CD4-positive, alpha-beta T cell treated with Interleukin-17A for 4 hours (primary cell): ENCODE measurements around the gene CEP250.
A peak's percentile ranks its signal among the peaks of the same experiment; 100 is the strongest.
"Not testable (repeated sequence)": the region's sequence is repeated elsewhere in the genome, so short reads cannot be mapped to it uniquely, and the experiment has no call there.

Source experiments
- DNase-seq: peaks from one replicate; pipeline ENCODE4 v3.0.0-alpha.2; 2020; ENCODE audit warnings: mixed read lengths

The CEP250 gene

DNA sequence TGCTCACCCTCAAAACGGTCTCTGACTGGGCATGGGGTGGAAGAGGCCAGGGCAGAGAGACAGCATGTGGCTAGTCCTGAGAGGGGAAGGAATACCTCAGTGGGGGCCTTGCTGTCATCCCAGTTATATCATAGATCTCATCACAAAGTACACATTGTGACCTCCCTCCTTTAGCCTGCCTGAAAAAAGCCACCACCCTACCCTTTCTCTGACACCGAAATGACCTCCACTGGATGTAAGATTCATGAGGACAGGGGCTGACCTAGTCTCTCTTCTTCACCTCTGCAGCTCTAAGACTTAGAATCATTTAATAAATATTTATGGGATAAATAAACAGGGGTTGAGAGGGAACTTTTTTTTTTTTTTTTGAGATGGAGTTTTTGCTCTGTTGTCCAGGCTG is 74.2 kb downstream of the CEP250 start, which contains the start of gene C20orf173:
C20orf173 (minus strand) TSS at position 101 of the 400 bp plus-strand sequence. CDS start 279 bp downstream, outside the sequence.
- DNase-seq, result no peak

DNA sequence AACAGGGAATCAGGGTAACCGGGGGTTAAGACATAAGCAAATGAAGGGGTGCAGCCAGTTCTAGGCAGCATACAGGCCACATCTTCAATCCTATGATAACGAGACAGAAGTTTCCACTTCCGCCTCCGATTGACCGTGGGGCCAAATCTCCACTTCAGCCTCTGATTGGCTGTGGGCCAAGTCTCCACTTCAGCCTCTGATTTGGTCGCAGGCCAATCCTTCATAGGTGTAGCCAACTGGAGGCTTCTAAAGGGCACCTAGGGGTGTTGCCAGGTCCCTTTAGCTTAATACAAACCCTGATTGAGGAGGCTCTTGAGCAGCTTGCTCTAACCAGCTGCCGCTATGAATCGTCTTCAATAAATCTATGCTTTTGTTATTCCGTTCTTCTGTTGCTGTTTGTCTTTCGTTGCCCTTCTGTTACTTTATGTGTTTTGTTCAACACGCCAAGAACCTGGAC is 84.4 kb downstream of the CEP250 start:
- DNase-seq, result peak; percentile 15

DNA sequence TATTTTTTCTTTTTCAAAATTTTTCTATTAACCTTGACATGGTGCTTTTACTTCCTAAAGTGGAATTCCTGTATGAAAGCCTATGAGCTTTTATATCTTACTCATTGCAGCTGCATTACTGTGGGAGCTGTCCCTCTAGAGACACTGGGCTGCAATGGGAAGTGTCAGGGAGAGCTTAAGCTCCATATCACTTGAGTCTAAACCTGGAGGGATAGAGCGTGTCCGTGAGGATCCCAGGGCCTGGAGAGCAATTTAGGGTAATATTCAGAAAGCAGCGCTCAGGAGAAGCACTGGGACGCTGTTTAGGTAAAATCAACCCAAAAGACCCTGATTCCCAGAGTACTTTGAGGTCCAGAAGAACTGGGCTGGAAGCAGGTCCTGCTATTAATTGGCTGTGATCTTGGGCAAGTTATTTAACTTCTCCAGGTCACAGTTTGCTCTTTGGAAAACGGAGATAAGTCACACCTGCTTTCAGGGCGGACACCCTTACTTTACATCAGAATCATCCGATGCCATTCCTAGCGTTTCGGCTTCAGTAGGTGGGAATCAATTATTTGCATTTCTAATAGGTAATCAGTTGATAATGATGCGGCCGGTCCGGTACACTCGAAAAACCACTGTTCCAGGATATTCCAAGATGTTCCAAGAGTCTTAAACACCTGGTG is 85.9 kb downstream of the CEP250 start:
- no peak for DNase-seq

DNA sequence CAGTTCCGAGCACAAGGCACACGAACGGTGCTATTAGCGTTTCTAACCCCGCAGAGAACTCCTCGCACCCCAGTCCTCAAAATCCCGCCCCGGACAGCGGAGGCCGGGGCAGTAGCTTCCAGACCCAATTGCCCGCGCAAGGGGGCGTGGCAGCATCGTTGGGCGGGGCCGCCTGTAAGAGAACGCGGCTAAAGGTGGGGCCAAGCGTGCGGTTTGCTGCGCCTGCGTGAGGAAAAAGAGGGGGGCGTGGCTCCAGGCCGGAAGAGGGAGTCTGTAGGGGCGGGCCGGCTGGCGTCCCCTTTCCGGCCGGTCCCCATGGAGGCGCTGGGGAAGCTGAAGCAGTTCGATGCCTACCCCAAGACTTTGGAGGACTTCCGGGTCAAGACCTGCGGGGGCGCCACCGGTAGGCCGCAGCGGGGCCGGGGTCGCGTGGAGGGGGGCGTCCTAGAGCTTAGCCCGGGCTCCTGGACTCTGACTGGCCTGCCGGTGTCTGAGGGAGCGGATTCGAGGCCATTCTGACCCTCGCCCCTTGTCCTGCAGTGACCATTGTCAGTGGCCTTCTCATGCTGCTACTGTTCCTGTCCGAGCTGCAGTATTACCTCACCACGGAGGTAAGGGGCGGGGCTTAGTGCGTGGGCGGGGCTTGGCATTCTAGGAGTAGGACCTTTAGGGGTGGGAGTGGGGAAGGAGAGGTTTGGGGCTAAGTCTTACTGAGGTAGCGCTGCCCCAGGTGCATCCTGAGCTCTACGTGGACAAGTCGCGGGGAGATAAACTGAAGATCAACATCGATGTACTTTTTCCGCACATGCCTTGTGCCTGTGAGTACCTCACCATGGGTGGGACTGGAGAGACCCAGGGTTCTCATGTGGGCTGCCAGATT is 86.6 kb downstream of the CEP250 start, which contains the start of gene ERGIC3:
ERGIC3 (plus strand) TSS at position 296 of the 880 bp plus-strand sequence; CDS start at position 316, 20 bp downstream.
- DNase-seq, result peak; percentile 99

DNA sequence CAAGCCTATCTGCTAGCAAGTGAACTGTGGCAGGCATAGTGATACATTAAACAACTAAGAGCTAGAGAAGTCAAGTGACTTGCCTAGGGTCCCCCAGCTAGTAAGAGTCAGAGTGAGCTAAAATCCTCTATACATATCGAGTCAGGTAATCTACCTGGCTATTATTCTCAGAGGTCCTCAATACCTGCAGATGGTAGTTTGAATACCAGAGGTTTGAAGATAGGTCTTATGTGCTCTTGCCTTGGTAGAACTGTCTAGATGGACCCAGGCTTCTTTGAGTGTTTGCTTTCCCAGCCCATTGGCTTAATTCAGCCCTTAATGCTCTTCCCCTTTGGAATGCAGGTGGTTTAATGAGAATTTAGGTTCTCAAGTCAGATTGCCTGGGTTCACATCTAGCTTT is 87.6 kb downstream of the CEP250 start:
- DNase-seq, result no peak

DNA sequence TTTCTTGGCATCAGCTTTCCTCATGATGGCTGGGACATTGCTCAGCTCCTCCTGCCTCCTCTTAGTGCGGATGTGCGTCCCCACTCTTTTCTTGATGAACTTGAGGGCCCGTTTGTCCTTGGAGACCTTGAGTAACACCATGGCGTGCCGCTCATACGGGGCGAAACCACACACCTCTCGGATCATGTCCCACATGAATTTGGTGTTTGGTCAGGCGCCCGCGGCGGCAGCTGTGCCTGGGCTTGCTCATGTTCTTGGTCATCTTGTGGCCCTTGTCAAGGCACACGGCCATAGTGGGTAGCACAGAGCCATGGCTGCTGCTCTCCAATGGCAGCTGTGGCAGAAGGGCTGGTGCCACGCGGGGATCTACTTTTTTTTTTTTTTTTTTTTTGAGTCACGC is 89.0 kb downstream of the CEP250 start:
- no peak for DNase-seq

DNA sequence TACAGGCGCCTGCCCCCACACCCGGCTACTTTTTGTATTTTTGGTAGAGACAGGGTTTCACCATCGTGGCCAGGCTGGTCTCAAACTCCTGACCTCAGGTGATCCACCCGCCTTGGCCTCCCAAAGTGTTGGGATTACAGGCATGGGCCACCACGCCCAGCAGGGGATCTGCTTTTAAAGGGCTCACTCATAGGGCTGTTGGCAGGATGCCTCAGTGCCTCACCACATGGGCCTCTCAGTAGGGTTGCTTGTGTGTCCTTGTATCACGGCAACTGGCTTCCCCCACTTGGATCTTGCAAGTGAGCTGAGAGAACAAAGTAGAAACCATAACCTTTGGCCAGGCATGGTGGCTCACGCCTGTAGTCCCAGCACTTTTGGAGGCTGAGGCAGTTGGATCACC is 89.5 kb downstream of the CEP250 start:
- DNase-seq, result not testable (repeated sequence)

DNA sequence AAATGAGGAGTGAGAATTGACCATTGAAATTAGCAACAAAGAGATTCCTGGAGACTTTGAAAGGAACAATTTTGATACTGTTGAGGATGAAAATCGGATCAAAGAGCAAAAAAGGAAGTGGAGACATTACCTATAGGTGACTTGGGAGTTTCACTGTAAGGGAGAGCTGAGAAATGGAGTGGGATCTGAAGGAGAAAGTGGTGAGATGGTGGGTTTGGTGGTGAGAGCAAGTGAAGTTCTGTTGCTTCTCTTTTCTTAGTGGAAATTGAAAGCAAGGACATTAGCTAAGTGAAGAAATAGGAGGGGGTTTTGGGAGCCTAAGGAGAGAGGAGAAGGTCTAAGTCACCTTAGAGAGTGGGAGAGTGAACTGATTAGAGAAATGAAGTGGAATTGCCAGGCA is 90.7 kb downstream of the CEP250 start:
- no peak for DNase-seq

DNA sequence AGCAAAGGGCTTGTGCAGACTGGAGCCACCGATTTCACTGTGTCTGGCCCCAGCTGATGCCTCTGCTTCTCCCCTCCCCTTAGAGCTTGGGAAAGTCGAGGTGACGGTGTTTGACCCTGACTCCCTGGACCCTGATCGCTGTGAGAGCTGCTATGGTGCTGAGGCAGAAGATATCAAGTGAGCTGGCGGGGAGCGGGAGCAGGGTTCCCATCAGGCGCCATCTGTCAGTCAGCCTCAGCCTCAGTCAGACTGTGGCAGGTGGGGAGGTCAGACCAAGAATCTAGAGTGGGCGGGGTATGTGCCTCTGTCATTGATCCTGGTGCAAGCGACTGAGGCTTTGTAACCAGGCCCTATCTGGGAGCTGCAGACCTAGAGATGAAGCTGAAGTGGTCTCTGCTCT is 91.9 kb downstream of the CEP250 start:
- no peak for DNase-seq

DNA sequence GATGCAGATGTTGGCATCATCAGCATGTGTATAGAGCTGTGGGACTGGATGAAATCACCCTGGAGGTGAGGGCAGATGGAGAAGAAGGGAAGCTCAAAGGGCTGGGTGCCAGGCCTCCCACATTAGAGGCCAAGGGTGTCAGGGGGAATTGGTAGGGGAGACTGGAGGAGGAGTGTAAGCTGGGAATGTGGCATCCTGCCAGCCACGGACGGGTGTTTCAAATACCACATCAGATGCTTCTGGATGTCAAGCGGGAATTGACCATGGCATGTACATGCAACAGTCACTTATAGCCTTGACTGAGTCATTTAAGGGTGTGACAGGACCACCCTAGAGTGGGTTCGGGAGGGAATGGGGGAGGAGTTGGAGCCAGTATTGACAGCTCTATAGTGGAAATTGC is 96.1 kb downstream of the CEP250 start:
- DNase-seq, result no peak

DNA sequence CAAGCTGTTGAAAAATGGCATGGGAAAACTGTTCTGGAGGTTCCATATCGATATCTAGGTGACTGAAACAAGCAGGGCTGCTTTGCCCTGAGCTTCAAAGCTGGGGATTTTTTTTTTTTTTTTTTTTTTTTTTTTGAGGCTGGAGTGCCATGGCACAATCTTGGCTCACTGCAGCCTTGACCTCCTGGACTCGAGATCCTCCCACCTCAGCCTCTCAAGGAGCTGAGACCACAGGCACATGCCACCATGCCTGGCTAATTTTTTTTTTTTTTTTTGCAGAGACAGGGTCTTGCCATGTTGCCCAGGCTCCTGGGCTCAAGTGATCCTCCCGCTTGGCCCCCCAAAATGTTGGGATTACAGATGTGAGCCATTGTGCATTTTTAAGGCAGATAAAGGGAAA is 97.5 kb downstream of the CEP250 start:
- DNase-seq, result no peak

DNA sequence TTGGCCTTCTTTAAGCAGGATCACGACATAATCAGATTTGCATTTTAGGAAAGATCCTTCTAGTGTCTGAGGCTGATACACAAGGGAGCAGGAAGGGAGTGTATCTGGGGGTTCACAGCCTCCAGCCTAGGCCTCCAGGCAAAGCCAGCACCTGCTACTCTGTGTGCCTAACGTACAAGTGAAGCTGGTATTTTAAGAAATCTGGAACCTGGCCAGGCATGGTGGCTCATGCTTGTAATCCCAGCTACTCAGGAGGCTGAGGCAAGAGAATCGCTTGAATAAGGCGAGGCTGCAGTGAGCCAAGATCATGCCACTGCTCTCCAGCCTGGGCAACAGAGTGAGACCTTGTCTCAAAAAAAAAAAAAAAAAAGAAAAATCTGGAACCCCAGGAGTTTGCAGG is 100.1 kb downstream of the CEP250 start:
- DNase-seq, result not testable (repeated sequence)

DNA sequence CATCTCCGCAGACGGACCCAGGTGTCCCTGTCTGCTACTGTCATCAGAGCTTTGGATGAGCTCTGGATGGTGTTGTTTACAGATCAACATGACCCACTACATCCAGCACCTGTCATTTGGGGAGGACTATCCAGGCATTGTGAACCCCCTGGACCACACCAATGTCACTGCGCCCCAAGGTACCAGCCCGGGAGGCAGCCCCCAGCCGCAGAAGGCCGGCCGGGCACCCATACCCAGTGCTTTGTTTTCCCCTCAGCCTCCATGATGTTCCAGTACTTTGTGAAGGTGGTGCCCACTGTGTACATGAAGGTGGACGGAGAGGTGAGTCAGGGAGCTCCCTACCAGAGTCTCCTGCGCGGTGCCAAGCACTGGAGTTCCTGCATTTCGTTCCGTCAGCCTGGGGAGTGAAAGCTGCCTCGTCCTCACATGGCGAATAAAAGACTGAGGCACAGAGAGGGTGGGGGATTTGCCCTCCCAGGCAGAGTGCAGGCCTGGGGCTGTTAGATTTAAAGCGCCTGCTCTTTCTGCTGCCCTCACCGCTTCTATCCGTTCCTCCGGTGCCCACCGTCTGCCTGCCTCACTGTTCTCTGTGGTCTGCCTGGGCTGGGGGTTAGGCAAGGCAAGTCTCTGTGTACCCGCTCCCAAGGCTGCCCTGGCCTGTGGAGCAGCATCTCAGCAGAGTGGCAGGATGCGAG is 100.7 kb downstream of the CEP250 start:
- no peak for DNase-seq

DNA sequence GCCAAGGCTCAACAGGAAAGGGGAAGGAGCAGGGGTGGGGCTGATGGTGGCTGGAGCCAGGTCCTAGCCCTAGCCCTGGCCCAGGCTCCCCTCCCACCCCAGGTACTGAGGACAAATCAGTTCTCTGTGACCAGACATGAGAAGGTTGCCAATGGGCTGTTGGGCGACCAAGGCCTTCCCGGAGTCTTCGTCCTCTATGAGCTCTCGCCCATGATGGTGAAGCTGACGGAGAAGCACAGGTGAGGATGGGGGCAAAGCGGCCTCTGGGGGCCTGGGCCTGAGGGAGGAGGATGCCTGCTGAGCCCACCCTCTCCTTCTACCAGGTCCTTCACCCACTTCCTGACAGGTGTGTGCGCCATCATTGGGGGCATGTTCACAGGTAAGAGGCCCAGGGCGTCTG is 101.5 kb downstream of the CEP250 start:
- DNase-seq, result no peak

DNA sequence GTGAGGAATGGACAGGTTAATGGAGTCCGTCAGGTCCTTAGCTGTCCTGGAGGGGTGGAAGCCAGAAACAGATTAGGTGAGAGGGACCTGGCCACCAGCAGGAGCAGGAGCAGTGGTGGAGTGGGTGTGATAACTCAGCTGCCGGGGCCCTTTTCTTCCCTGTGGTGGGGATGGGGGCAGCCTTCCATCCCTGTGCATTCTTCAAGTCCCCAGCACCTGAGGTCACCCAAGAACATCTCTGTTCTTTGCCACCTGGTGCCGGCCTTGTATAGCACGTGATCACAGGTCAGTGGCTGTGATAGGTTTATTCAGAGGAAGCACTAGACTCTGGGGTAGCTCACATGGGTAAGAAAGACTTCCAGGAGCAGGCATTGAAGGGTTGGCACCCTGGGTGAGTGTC is 103.1 kb downstream of the CEP250 start:
- no peak for DNase-seq

DNA sequence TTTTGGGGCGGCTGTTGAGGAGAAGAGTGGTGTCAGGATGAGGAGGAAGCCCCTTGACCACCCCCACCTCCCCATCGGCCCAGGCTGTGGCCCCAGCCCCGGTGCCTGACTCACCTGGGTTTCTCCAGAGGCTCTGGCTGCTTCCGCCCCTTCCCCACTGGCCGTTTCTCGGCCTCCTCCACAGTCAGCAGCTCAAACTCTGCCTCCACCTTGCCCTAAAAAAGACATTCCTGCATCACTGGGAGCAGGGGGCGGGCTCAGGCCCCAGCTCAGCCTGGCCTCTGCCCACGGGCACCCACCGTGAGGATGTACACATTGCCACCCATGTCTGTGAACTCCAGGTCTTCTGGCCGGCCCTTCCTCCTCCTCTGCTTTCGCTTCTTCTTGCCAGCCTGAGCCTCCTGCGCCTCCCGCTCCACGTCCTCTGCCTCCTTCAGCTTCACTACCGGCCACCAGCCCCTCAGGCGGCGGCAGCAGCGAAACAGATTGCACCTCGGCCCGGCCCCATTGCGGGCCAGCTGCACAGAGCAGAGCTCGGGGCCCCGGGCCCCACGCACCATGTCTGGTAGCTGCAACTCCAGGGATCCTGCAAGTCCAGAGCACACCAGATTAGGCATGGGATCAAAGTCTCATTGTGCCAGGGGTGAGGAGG is 103.8 kb downstream of the CEP250 start:
- DNase-seq, result no peak

DNA sequence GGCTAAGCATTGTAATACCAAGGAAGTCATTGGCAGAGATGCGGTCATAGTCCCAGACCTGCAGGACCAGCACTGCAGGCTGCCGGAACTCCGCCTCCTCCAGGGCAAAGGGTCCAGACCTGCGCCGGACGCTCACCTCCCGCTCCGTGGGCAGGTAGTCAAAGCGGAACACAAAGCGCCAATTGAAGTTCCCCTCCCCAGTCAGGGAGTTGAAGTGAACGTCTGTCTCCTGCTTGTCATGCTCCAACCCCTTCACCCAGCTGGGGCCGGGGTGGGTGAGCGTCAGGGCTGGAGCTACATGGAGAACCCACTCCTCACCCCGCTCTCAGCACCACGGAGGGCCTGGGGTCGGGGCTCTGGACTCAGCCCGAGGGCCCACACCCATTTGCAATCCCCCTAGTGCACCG is 104.7 kb downstream of the CEP250 start:
- DNase-seq, result no peak

DNA sequence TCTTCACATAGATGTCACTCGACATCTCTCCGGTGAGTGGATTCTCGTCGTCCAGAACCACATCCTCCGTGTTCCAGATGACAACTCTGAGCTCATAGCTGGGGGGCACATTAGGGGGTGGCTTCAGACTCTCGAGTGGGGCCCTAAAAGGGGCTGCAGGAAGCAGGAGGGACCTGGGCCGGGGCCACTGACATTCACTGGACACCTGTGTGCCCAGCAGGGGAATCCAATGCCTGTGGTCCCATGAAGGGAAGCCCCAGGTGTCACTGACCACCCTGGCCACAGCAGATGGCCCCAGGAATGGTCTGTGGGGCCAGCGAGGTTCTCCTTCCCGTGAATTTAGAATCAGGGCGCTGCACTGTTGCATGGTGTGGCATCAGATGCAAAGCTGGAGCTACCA is 105.1 kb downstream of the CEP250 start:
- DNase-seq, result no peak

DNA sequence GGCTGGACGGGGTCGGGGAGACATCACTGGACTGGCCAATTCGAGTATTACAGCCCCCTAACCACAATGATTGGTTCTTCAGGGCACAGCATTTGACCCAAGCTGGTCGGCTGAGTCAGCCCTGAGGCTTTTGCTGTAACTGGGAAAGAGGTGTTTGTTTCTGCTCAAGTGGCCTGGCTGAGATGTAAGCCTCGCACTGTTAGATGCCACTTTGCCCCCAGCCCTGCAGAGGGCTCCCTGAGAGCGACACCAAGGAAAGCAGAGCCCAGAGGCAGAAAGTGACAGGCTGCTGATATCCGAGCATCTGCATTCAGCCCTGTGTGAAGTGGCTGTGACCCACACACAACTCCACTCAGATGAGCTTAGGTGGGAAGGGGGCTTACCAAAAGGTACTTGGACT is 105.9 kb downstream of the CEP250 start:
- peak; percentile 33 for DNase-seq

DNA sequence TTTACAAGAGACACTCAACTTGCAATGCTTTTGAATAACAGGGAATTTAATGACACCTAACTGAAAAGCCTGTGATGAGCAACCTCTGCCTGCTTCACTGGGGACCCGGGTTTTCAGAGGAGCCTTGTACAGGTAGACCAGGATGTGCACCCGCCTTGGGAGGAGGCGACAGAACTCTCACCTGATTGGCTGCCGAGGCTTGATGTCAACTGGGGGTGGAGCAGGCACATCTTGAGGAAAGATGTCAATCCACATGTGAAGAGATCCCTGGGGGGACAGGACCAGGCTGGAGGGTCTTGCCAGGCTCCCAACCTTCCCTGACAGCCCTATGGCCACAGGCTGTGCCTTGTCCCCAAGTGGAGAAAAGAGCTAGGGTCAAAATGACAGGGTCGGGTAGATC is 106.3 kb downstream of the CEP250 start:
- DNase-seq, result no peak

DNA sequence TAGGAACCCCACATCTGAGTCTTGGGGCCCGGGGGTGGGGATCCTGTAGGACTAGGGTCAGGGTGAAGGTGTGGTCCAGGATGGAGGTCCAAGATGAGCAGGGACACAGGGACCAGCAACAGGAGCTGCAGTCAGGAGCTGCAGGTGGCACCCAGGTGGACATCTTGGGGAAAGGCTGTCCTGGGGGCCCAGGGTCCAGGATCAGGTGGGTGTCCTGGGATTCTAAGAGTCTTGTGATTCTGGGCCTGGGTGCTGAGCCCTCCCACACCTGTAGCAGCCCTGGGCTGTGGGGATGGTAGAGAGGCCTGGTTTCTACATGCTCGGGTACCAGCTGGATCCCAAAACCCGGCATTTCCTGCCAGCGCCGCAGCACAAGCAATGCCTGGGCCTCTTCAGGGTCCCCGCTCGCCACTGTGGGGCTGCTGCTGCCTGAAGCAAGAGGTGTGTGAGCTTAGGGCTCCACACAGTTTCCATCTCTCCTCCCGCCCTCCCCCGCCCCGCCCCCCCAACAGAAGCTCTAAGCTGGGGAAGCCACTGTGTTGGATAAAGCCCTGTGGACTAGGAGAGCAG is 107.2 kb downstream of the CEP250 start:
- DNase-seq, result no peak

DNA sequence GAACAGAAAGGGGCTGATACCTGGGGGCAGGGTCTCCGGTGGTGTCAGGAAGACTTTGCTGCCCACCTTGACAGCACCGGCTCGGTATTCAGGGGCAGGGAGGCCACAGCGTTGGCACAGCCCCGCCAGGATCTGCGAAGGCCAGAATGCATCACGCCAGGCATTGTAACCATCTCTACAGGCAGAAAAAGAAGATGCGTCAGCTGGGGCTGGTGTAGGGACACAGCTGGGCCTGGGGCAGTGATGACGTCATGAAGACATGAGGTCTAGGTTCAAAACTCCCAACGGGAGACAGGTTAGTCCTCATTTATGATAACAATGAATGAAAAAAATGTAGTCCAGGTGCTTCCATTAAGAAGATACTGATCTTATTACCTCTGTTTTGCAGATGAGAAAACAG is 108.4 kb downstream of the CEP250 start:
- no peak for DNase-seq

DNA sequence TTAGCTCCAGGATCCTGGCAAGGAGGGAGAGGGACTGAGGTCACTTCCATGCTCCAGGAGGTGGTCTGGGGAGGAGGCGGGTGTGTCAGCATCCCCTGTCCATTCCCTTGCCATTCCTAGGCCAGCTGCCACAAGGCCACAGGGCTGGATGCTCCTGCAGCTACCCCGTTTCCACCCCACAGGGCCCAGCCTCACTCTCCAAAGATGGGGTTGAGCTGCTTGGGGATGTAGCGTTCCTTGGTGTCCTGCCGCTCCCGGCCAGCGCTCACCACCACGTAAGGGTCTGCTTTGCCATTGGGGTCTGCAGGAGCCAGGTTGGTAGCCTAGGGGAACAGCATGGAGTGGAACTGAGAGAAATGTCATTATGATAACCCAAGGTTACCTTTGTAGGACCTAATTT is 109.5 kb downstream of the CEP250 start:
- DNase-seq, result no peak
